Tibial artery (tissue), 4 donors: ENCODE results near the gene FARP2.

Experiments used
- DNase-seq, 2 donors: peaks; one replicate each; pipeline ENCODE4 v3.0.0-alpha.2; 2019
- H3K27ac ChIP-seq, 2 donors: fragments of 200-600 bp; sonication (generic) in 1 of 2; 1 replicate in 1 of 2; 2 replicates in 1 of 2; pipeline ENCODE4 v1.5.1; 2018 to 2019; ENCODE audit warnings: mild to moderate bottlenecking in 1 of 2
- H3K27me3 ChIP-seq, 2 donors: fragments of 200-600 bp; sonication (generic) in 1 of 2; one replicate each; pipeline versions ENCODE4 v1.5.1 to v1.6.0; 2016 to 2019
- H3K36me3 ChIP-seq, 3 donors: fragments of 200-600 bp; sonication (generic) in 2 of 3; one replicate each; pipeline ENCODE4 v1.5.1; 2016 to 2019; ENCODE audit warnings: mild to moderate bottlenecking in 2 of 3
- H3K4me1 ChIP-seq, 4 donors: fragments of 200-600 bp; sonication (generic) in 2 of 4; 1 replicate in 3 of 4; 2 replicates in 1 of 4; pipeline ENCODE4 v1.5.1; 2016 to 2019
- H3K4me3 ChIP-seq, 2 donors: fragments of 200-600 bp; sonication (generic) in 1 of 2; 1 replicate in 1 of 2; 2 replicates in 1 of 2; pipeline ENCODE4 v1.5.1; 2018 to 2019; ENCODE audit warnings: mild to moderate bottlenecking in 2 of 2
- H3K9me3 ChIP-seq, 3 donors: fragments of 200-600 bp; sonication (generic) in 1 of 3; one replicate each; pipeline ENCODE4 v1.5.1; 2016 to 2019
- intact Hi-C: fragments of 100-400 bp; cut with DNase I; formaldehyde crosslinking; loops from one replicate; pipeline ENCODE4 v1.15.0; 2023; ENCODE audit warnings: low total_unique reads
- TF ChIP-seq, protein P1 (sequence below), 2 experiments: fragments of 200-600 bp in 1 of 2; fragments of 450-650 bp in 1 of 2; IDR thresholded peaks; one replicate each; pipeline ENCODE4 v1.5.1; 2017 to 2019; ENCODE audit warnings: antibody characterized with exemption in 2 of 2, mild to moderate bottlenecking in 1 of 2, moderate library complexity in 1 of 2

Gene FARP2

GRCh38 chr2:241430178-241430577 is 74.1 kb downstream of the FARP2 start:
- H3K9me3 ChIP-seq = no peaks in the 10 kb centered on the region
- H3K27ac ChIP-seq = no peak overlapping the region
- no peaks in the 10 kb centered on the region for H3K4me1 ChIP-seq
- peaks cover 37 to 78% (median 51%) of the 10 kb centered on the region in 3 donors for H3K36me3 ChIP-seq
- no peak overlapping the region for H3K4me3 ChIP-seq
- TF ChIP-seq, protein P1, sequence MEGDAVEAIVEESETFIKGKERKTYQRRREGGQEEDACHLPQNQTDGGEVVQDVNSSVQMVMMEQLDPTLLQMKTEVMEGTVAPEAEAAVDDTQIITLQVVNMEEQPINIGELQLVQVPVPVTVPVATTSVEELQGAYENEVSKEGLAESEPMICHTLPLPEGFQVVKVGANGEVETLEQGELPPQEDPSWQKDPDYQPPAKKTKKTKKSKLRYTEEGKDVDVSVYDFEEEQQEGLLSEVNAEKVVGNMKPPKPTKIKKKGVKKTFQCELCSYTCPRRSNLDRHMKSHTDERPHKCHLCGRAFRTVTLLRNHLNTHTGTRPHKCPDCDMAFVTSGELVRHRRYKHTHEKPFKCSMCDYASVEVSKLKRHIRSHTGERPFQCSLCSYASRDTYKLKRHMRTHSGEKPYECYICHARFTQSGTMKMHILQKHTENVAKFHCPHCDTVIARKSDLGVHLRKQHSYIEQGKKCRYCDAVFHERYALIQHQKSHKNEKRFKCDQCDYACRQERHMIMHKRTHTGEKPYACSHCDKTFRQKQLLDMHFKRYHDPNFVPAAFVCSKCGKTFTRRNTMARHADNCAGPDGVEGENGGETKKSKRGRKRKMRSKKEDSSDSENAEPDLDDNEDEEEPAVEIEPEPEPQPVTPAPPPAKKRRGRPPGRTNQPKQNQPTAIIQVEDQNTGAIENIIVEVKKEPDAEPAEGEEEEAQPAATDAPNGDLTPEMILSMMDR (IDR thresholded peaks at IDR 0.05) = no peak
- no peak for DNase-seq
- H3K27me3 ChIP-seq = no peaks in the 10 kb centered on the region
- intact Hi-C loops = no loop called here

DNA sequence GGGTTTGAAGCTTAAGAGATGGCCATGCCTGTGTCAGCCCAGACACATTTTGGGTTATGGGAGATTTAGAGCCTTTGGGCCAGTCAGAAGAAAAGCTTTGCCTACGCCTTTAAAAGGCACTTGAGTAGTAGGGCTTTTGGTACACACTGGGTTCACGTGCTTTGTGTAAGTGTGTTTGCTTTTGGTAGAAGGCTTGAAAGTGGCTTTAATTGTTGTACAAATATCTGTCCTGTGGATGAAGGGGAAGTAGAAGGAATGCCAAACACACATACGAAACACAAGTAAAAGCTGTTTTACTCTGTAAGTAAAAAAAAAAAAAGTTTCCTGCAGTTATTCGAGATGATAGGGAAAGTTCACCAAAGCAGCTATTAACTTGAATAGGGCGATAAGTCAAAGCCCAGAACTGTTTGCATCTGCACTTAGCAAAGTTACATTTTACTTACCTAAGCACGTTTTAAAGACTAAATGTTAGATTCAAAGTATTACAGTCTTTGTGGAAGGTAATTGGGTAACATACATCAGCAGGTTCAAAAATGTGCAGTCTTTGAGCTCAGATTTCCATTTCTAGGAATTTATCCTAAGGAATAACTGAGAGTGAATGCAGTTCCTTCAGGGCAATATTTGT is 76.9 kb downstream of the FARP2 start:
- TF ChIP-seq, protein P1 (IDR thresholded peaks at IDR 0.05) = no peak
- no peaks in the 10 kb centered on the region for H3K9me3 ChIP-seq
- no peaks in the 10 kb centered on the region for H3K27me3 ChIP-seq
- DNase-seq = no peak
- H3K4me3 ChIP-seq = no peak overlapping the region
- no peaks in the 10 kb centered on the region for H3K4me1 ChIP-seq
- H3K36me3 ChIP-seq = peaks cover 52 to 90% (median 58%) of the 10 kb centered on the region in 3 donors
- intact Hi-C loops = no loop called here
- H3K27ac ChIP-seq = no peak overlapping the region

DNA sequence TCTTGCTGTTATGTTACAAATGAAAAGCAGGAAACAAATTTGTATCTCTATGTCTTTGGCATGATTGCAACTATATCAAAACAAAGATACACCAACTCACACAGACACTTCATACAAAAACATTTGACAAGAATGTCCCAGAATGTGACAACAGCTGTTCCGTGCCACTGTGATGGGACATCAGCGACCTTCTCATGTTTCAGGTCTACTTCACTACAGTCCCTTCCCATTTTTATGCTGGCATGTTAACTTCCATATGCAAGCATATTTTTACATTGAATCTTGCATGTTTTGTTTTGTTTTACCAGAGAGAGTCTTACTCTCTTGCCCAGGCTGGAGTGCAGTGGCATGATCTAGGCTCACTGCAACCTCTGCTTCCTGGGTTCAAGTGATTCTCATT is 81.1 kb downstream of the FARP2 start:
- Histone ChIP-seq H3K27ac (no peak overlapping the region), H3K4me1 (no peaks in the 10 kb centered on the region), H3K4me3 (no peak overlapping the region), H3K36me3 (peaks cover 47 to 90% (median 60%) of the 10 kb centered on the region in 3 donors), H3K9me3 (no peaks in the 10 kb centered on the region), H3K27me3 (no peaks in the 10 kb centered on the region)
- intact Hi-C loops = no loop called here
- TF ChIP-seq, protein P1 (IDR thresholded peaks at IDR 0.05) = no peak
- no peak for DNase-seq

DNA sequence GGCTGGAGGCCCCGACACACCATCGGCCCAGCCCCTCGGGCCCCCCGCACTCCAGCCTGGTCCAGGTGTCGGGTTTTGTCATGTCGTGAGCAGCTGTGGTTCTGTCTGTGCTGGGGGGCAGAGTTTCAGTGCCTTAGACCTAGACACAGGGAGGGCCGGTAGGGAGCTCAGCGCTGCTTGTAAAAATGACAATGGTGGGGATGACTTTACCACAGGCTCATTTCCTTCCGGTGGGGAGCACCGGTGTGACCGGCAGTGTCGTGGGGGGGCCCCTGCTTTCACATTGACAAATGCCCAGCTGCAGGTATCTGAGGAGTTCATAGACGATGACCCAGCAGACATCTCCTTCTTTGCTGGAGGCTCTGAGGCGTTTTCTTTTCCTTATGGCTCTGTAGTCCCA is 85.4 kb downstream of the FARP2 start:
- TF ChIP-seq, protein P1 (IDR thresholded peaks at IDR 0.05) = no peak
- no peak overlapping the region for H3K4me3 ChIP-seq

GRCh38 chr2:241443486-241444223 is 87.6 kb downstream of the FARP2 start:
- H3K27me3 ChIP-seq = no peaks in the 10 kb centered on the region
- DNase-seq = no peak
- H3K36me3 ChIP-seq = peaks cover 27 to 82% (median 80%) of the 10 kb centered on the region in 3 donors
- intact Hi-C loops = no loop called here
- H3K9me3 ChIP-seq = no peaks in the 10 kb centered on the region
- H3K4me1 ChIP-seq = no peaks in the 10 kb centered on the region
- TF ChIP-seq, protein P1 (IDR thresholded peaks at IDR 0.05) = no peak
- no peak overlapping the region for H3K4me3 ChIP-seq
- no peak overlapping the region for H3K27ac ChIP-seq

More for the DNA sequence above, 85.4 kb downstream of the FARP2 start:
- Histone ChIP-seq H3K9me3 (no peaks in the 10 kb centered on the region), H3K27me3 (no peaks in the 10 kb centered on the region), H3K4me1 (no peaks in the 10 kb centered on the region), H3K36me3 (peaks cover 36 to 88% (median 83%) of the 10 kb centered on the region in 3 donors), H3K27ac (no peak overlapping the region)
- intact Hi-C loops = no loop called here
- DNase-seq = no peak
